Naive B cell (primary cell): Measurements from ENCODE around the gene PRDX6. TPM values are rescaled to one million over a fixed set of nuclear protein-coding genes. Genes with fewer than 3 reads are reported as not detected.
"Not testable (repeated sequence)": the region's sequence is repeated elsewhere in the genome, so short reads cannot be mapped to it uniquely, and the experiment has no call there.

Source experiments
- ATAC-seq, 2 donors: fragments of 150-1000 bp; cut with Tn5 transposase; 2 replicates each; pipeline ENCODE4 v1.10.0; 2021; ENCODE audit warnings: low read depth in 2 of 2, mild to moderate bottlenecking in 2 of 2, moderate library complexity in 2 of 2
- DNase-seq: peaks from one replicate; pipeline ENCODE4 v3.0.0; 2022
- H3K27ac Mint-ChIP-seq, 6 donors: one replicate each; pipeline ENCODE4 v1.8.0; 2020 to 2022; ENCODE audit warnings: mild to moderate bottlenecking in 6 of 6, mixed read lengths in 6 of 6, moderate library complexity in 5 of 6, inconsistent platforms in 2 of 6
- H3K27me3 Mint-ChIP-seq, 3 donors: one replicate each; pipeline ENCODE4 v1.8.0; 2021 to 2022; ENCODE audit warnings: mixed read lengths in 3 of 3, mild to moderate bottlenecking in 1 of 3
- H3K36me3 Mint-ChIP-seq, 2 donors: one replicate each; pipeline ENCODE4 v1.8.0; 2020 to 2022; ENCODE audit warnings: mixed read lengths in 2 of 2, inconsistent platforms in 1 of 2, mild to moderate bottlenecking in 1 of 2
- H3K4me1 Mint-ChIP-seq, 3 donors: one replicate each; pipeline ENCODE4 v1.8.0; 2020 to 2022; ENCODE audit warnings: mixed read lengths in 3 of 3, inconsistent platforms in 1 of 3, mild to moderate bottlenecking in 1 of 3, moderate library complexity in 1 of 3
- H3K4me3 Mint-ChIP-seq, 8 donors: one replicate each; pipeline ENCODE4 v1.8.0; 2020 to 2022; ENCODE audit warnings: mild to moderate bottlenecking in 8 of 8, mixed read lengths in 8 of 8, moderate library complexity in 8 of 8, inconsistent platforms in 2 of 8
- H3K9me3 Mint-ChIP-seq, 7 donors: one replicate each; pipeline ENCODE4 v1.8.0; 2020 to 2022; ENCODE audit warnings: mixed read lengths in 7 of 7, mild to moderate bottlenecking in 5 of 7, inconsistent platforms in 2 of 7, moderate library complexity in 1 of 7
- polyA plus RNA-seq, 6 donors: library from polyadenylated mRNA; unstranded; fragments of 300-500 nt; fragmentation: Illumina TruSeq; gene quantifications; one replicate each; pipeline ENCODE4 v1.2.3, GENCODE V29; 2021; ENCODE audit warnings: low read depth in 6 of 6

Gene PRDX6
- polyA plus RNA-seq, 6 donors from 2014 or later = 93.7 to 143 (median 118) TPM

DNA sequence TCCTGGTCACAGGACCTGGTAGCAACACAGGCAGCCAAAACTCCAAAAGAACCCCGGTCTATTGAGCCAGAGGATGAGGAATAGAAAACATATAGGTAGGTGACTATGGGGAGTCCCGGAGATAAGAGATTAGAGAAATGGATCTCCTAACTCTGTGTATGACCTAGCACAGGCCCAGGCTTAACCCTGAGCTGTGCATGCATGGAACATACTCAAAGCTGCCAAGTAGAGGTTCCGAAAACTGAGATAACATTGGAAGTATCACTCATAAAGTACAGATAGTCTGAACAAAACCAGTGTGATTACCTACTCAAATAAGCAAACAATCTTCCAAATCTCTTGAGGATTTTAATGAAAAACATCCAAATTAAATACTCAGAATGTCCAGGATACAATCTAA, 31.5 kb upstream of the PRDX6 start:
- DNase-seq = no peak
- Mint-ChIP-seq H3K9me3 (peaks cover 0 to 29% (median 20%) of the 10 kb centered on the region in 7 donors), H3K36me3 (peaks cover 18 to 39% of the 10 kb centered on the region in 2 donors), H3K4me3 (no peak overlapping the region), H3K27me3 (no peaks in the 10 kb centered on the region), H3K4me1 (peaks cover 7 to 14% (median 11%) of the 10 kb centered on the region in 3 donors), H3K27ac (peak overlapping the region in 1 of 6 donors; percentile 18)
- no peak for ATAC-seq

DNA sequence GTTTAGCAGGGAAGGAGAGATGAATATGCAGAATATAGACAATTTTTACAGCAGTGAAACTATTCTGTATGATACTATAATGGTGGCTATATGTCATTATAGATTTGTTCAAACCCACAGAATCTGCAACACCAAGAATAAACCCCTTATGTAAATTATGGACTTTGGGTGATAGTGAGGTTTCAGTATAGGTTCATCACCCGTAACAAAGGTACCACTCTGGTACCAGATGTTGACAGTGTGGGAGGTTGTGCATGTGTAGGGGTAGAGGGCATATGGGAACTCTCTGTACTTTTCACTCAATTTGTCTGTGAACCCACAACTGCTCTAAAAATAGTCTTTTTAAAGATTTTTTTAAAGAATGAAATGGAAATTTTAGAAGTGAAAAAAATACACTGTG, 29.9 kb upstream of the PRDX6 start:
- H3K9me3 Mint-ChIP-seq = peaks cover 0 to 29% (median 20%) of the 10 kb centered on the region in 7 donors
- no peaks in the 10 kb centered on the region for H3K27me3 Mint-ChIP-seq
- no peak overlapping the region for H3K4me3 Mint-ChIP-seq
- ATAC-seq = no peak
- no peak for DNase-seq
- H3K4me1 Mint-ChIP-seq = peaks cover 8 to 14% (median 11%) of the 10 kb centered on the region in 3 donors
- peaks cover 18 to 39% of the 10 kb centered on the region in 2 donors for H3K36me3 Mint-ChIP-seq
- H3K27ac Mint-ChIP-seq = no peak overlapping the region

GRCh38 chr1:173448945-173449344, 28.2 kb upstream of the PRDX6 start:
- DNase-seq (no peak), ATAC-seq (no peak)
- Mint-ChIP-seq H3K9me3 (peaks cover 0 to 29% (median 20%) of the 10 kb centered on the region in 7 donors), H3K36me3 (peaks cover 14 to 32% of the 10 kb centered on the region in 2 donors), H3K4me3 (peak overlapping the region in 1 of 8 donors; percentile 71), H3K4me1 (peaks cover 8 to 14% (median 10%) of the 10 kb centered on the region in 3 donors), H3K27me3 (no peaks in the 10 kb centered on the region), H3K27ac (no peak overlapping the region)

- peaks cover 17 to 34% of the 10 kb centered on the region in 2 donors for H3K36me3 Mint-ChIP-seq
- no peak overlapping the region for H3K4me3 Mint-ChIP-seq
- no peaks in the 10 kb centered on the region for H3K27me3 Mint-ChIP-seq
- peaks cover 0 to 4% (median 2%) of the 10 kb centered on the region in 3 donors for H3K4me1 Mint-ChIP-seq
- no peak for DNase-seq
- peak overlapping the region in 2 of 6 donors; percentile 27 to 81 for H3K27ac Mint-ChIP-seq
- peaks cover 0 to 10% (median 5%) of the 10 kb centered on the region in 7 donors for H3K9me3 Mint-ChIP-seq
- ATAC-seq = no peak
Observed at GRCh38 chr1:173451981-173452380, 25.2 kb upstream of the PRDX6 start.

- Mint-ChIP-seq H3K36me3 (peaks cover 11 to 16% of the 10 kb centered on the region in 2 donors), H3K4me1 (peaks cover 0 to 4% (median 2%) of the 10 kb centered on the region in 3 donors), H3K4me3 (no peak overlapping the region), H3K27me3 (no peaks in the 10 kb centered on the region), H3K9me3 (peaks cover 0 to 2% (median 0%) of the 10 kb centered on the region in 7 donors), H3K27ac (peak overlapping the region in 1 of 6 donors; percentile 11)
- DNase-seq (no peak), ATAC-seq (no peak)
Observed at GRCh38 chr1:173453982-173454381, 23.2 kb upstream of the PRDX6 start.

GRCh38 chr1:173454966-173455524, 22.1 kb upstream of the PRDX6 start:
- H3K4me3 Mint-ChIP-seq = no peak overlapping the region
- peaks cover 17% of the 10 kb centered on the region in 2 donors for H3K36me3 Mint-ChIP-seq
- H3K9me3 Mint-ChIP-seq = peaks cover 0 to 2% (median 0%) of the 10 kb centered on the region in 7 donors
- H3K27me3 Mint-ChIP-seq = no peaks in the 10 kb centered on the region
- ATAC-seq (no peak), DNase-seq (no peak)
- H3K4me1 Mint-ChIP-seq = peaks cover 0 to 4% (median 2%) of the 10 kb centered on the region in 3 donors
- no peak overlapping the region for H3K27ac Mint-ChIP-seq

GRCh38 chr1:173459885-173460284, 17.2 kb upstream of the PRDX6 start:
- peak overlapping the region in 1 of 6 donors; percentile 20 for H3K27ac Mint-ChIP-seq
- DNase-seq = no peak
- no peak for ATAC-seq

DNA sequence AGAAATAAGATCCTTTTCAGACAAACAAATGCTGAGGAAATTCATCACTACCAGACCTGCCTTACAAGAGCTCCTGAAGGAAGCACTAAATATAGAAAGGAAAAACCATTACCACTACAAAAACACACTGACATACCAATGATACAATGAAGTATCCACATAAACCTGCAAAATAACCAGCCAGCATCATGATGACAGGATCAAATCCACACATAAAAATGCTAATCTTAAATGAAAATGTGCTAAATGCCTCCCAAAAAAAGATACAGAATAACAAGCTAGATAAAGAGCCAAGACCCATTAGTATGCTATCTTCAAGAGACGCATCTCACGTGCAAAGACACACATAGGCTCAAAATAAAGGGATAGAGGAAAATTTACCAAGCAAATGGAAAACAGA, 14.5 kb upstream of the PRDX6 start:
- ATAC-seq, H3K27me3 Mint-ChIP-seq, H3K27ac Mint-ChIP-seq, H3K4me3 Mint-ChIP-seq, DNase-seq: not testable (repeated sequence)
- H3K4me1 Mint-ChIP-seq = peaks cover 5 to 20% (median 8%) of the 10 kb centered on the region in 3 donors
- peaks cover 5 to 28% (median 15%) of the 10 kb centered on the region in 7 donors for H3K9me3 Mint-ChIP-seq
- peaks cover 27 to 36% of the 10 kb centered on the region in 2 donors for H3K36me3 Mint-ChIP-seq

More at GRCh38 chr1:173459885-173460284, 17.2 kb upstream of the PRDX6 start:
- peaks cover 5 to 23% (median 12%) of the 10 kb centered on the region in 7 donors for H3K9me3 Mint-ChIP-seq
- H3K4me1 Mint-ChIP-seq = peaks cover 4 to 12% (median 4%) of the 10 kb centered on the region in 3 donors
- H3K27me3 Mint-ChIP-seq = no peaks in the 10 kb centered on the region
- no peak overlapping the region for H3K4me3 Mint-ChIP-seq
- H3K36me3 Mint-ChIP-seq = peaks cover 39% of the 10 kb centered on the region in 2 donors

GRCh38 chr1:173464185-173464584, 12.9 kb upstream of the PRDX6 start:
- not testable (repeated sequence) for DNase-seq, H3K4me3 Mint-ChIP-seq, ATAC-seq, H3K27me3 Mint-ChIP-seq
- H3K9me3 Mint-ChIP-seq = peaks cover 5 to 40% (median 22%) of the 10 kb centered on the region in 7 donors
- peaks cover 27 to 36% of the 10 kb centered on the region in 2 donors for H3K36me3 Mint-ChIP-seq
- H3K27ac Mint-ChIP-seq = peak overlapping the region in 1 of 6 donors; percentile 86
- peaks cover 6 to 20% (median 8%) of the 10 kb centered on the region in 3 donors for H3K4me1 Mint-ChIP-seq

- H3K4me3 Mint-ChIP-seq = no peak overlapping the region
- DNase-seq (no peak), ATAC-seq (no peak)
- H3K27ac Mint-ChIP-seq = no peak overlapping the region
- peaks cover 6 to 19% (median 8%) of the 10 kb centered on the region in 3 donors for H3K4me1 Mint-ChIP-seq
- peaks cover 9 to 68% (median 40%) of the 10 kb centered on the region in 7 donors for H3K9me3 Mint-ChIP-seq
- no peaks in the 10 kb centered on the region for H3K27me3 Mint-ChIP-seq
- H3K36me3 Mint-ChIP-seq = peaks cover 31 to 36% of the 10 kb centered on the region in 2 donors
Observed at GRCh38 chr1:173467426-173467825, 9.7 kb upstream of the PRDX6 start.

GRCh38 chr1:173469656-173470055, 7.5 kb upstream of the PRDX6 start:
- H3K27me3 Mint-ChIP-seq = no peaks in the 10 kb centered on the region
- peaks cover 4 to 46% (median 28%) of the 10 kb centered on the region in 7 donors for H3K9me3 Mint-ChIP-seq
- H3K36me3 Mint-ChIP-seq = peaks cover 18 to 25% of the 10 kb centered on the region in 2 donors
- H3K4me3 Mint-ChIP-seq = no peak overlapping the region
- peaks cover 9 to 18% (median 14%) of the 10 kb centered on the region in 3 donors for H3K4me1 Mint-ChIP-seq
- no peak for DNase-seq
- no peak overlapping the region for H3K27ac Mint-ChIP-seq
- no peak for ATAC-seq

- DNase-seq = no peak
- no peak for ATAC-seq
- Mint-ChIP-seq H3K4me3 (peak overlapping the region in 1 of 8 donors; percentile 37), H3K9me3 (peaks cover 4 to 45% (median 26%) of the 10 kb centered on the region in 7 donors), H3K4me1 (peaks cover 8 to 18% (median 16%) of the 10 kb centered on the region in 3 donors), H3K36me3 (peaks cover 18 to 25% of the 10 kb centered on the region in 2 donors), H3K27ac (no peak overlapping the region), H3K27me3 (no peaks in the 10 kb centered on the region)
Observed at GRCh38 chr1:173470608-173471007, 6.5 kb upstream of the PRDX6 start.

GRCh38 chr1:173473599-173474011, 3.5 kb upstream of the PRDX6 start:
- no peak for ATAC-seq
- Mint-ChIP-seq H3K4me3 (no peak overlapping the region), H3K27ac (peak overlapping the region in 1 of 6 donors; percentile 94)

More at GRCh38 chr1:173473599-173474011, 3.5 kb upstream of the PRDX6 start:
- Mint-ChIP-seq H3K27me3 (no peaks in the 10 kb centered on the region), H3K9me3 (peaks cover 4 to 33% (median 19%) of the 10 kb centered on the region in 7 donors), H3K36me3 (peaks cover 17 to 18% of the 10 kb centered on the region in 2 donors), H3K4me1 (peaks cover 23 to 34% (median 33%) of the 10 kb centered on the region in 3 donors)
- DNase-seq = no peak
